ENCODE data around the gene ATXN1.

DNA sequence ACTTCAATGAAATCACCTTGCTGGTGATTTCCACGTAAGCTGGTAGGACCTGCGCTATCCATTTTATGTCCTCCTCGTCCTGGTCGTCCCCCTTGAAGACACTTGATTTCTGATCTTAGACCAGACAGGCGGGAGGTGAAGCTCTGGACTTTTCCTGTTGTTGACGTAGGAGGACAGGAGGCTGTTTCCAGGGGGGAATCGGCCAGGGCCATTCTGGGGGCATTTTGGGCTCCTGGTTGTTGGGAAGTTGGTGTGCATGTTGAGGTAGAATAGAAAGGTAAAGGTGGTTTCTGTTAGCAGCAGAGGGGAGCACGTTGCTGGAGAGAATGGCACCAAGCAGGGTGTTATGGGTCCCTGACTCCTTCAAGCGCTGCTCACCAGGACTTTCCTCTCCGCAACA, 466.9 kb downstream of the ATXN1 start:
- TF ChIP-seq CTCF (IDR thresholded peaks at IDR 0.05; ENCODE audit: low read depth, low read length) (no peak), EZH2phosphoT487 (IDR thresholded peaks at IDR 0.05; ENCODE audit: low read depth) (no peak)
